HUDEP-2 (cell line): Measurements from ENCODE around the gene ATOH7.

ENCODE experiments used
- DNase-seq, 76 experiments: peaks; one replicate each; lab custom pipeline; 2025; ENCODE audit not compliant: unreplicated experiment in 76 of 76; lab: John Stamatoyannopoulos, UW

ATOH7 gene

GRCh38 chr10:68184546-68184945 lies 47.4 kb downstream of the ATOH7 start:
- no peak for DNase-seq
